Glomerular visceral epithelial cell (primary cell): ENCODE results near the gene PPP1R1A.

ENCODE experiments used
- DNase-seq: peaks from one replicate; pipeline ENCODE4 v3.0.0-alpha.2; 2016; ENCODE audit errors: extremely low spot score

The PPP1R1A gene

DNA sequence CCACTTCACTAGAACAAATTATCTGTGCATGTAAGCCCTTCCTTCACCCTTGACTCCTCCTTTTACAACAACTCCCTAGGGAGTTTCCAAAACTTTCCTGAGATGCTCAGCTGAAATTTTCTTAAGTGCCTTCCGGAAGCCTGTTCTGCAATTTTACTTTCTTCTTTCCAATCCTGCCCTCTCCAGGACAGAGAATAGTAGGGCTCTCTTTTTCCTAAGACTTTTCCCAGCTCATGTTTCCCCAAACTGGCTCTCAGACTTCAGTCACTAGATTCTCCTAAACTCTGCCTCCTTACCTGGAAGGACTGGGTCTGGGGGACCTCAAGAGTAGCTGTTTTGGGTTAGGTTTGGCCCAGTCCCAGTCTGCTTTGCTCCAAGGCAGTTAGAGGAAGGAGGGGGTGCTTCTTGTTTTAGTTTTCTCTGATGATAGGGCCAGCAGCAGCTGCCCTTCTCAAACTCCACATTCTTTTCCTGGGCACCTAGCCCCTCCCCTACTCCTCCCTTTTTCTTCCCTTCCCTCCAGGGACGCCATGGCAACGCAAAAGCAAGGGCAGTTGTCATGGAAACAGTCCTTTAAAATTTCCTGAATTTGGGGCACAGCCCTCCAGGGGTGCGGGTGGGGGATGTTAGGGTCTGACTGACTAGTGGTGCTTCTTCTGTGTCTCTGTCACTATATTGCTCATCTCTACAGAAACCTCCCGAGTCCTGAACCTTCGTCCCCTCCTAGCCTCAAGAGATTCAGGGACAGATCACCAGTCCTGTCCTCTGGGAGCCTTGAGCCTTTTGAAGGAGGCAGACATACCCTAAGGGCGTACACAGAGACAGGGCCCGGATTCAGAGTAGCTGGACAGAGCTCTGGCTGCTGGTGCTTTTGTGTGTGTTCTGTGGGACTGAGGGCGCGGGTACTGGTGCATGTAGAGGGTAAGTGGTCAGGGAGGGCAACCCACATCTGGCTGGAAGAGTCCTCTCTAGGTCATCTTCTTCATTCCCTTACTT lies 17.0 kb downstream of the PPP1R1A start:
- no peak for DNase-seq

DNA sequence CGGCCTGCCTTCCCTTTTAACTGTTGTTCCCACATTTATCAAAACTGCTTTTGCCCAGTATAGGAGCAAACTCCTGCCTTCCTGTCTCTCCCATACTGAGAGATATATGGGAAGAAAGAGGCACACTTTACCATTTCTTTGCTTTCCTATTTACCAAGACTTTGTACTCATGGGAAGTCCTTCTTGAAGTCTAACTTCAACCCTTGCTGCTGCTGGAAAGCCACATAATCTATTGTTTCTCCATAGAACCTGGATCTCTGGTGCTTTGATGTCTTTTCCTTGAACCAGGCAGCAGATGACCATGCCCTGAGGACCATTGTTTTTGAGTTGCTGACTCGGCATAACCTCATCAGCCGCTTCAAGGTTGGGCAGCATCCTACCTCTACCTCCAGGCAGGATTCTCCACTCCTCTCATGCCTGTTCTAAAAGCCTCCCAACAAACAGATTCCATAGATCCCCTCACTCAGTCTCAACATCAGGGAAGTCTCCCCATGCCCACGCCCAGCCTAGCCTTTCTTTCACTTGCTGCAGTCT lies 18.4 kb downstream of the PPP1R1A start:
- DNase-seq: no peak

DNA sequence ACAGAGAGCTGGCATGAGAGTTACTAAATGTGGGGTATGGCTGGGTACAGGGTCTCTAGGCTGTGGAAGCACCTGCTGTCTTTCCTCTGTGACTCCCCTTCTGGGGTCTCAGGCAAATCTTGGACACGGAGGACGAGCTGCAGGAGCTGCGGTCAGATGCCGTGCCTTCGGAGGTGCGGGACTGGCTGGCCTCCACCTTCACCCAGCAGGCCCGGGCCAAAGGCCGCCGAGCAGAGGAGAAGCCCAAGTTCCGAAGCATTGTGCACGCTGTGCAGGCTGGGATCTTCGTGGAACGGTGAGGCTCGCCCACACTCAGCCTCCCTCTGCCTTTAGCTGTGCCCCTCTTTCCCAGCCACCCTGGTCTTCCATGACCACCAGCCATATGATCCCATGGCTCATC lies 19.4 kb downstream of the PPP1R1A start:
- DNase-seq: no peak

DNA sequence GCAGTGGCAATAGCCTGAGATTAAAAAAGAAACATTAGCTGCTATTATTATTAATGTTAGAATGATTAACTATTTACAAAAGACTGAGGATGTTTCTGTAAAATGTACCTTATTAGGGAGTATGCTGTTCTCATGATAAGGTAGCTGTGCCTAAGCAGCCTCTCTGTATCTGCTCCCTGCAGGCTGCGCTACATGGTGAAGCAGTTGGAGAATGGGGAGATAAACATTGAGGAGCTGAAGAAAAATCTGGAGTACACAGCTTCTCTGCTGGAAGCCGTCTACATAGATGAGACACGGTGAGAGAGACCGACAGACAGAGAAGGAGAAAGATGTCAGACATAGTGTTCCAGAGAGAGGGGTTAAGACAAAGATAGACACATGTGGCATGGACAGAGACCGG lies 21.7 kb downstream of the PPP1R1A start:
- DNase-seq: no peak

DNA sequence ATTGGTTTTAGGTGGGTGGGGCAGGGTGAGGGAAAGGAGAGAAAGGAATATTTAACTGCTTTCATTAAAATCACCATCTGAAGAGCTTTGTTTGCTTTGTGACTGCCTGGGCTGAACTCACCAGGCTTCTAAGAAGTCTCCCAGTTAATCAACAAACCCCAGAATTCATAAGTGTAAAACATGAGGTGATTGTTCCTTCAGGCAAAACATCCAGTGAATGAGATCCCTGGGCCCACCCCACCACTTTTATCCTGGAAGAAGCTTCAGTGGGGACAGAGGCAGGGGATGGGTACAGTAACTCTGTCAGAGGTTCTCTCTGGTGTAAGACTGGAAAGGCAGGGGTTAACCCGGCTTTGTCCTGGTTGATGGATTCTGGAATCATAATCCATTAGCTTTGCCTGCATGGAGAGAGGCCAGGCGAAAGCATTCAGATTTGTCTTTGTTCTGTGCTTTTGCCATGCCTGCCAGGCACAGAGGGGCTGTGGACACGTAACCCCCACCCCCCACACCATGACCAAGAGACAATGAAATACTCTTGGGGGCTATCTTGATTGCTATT lies 22.4 kb downstream of the PPP1R1A start:
- no peak for DNase-seq

DNA sequence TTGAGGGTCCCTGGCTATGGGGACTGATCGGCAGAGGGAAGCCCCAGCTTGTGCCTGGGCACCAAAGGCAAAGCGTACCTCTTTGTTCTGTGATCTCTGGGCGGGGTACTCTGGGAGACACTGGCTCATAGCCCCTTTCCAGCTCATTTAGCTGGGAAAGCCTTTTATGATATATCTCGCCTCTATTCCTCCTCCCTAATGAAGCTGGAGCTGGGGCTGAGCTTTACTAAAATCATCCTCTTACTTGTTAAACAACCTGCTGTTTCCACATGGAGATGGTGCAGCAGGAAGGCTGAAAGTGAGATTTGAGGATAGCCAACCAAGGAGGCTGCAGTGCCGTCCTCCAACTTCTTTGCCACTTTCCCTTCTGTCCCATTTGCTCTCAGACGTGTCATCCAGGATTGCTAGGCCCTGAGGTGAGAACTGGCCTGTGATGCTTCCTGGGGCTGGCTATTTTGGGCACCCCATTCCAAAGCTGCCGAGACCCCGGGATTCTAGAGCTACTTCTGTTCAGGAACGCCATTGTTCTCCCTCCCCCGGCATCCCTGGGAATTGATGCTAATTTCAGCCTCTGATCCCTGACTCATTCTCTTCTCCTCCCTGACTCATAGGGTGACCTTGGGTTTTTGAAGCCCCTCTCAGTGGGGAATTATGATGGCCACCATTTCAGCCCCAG lies 23.0 kb downstream of the PPP1R1A start:
- DNase-seq: no peak

DNA sequence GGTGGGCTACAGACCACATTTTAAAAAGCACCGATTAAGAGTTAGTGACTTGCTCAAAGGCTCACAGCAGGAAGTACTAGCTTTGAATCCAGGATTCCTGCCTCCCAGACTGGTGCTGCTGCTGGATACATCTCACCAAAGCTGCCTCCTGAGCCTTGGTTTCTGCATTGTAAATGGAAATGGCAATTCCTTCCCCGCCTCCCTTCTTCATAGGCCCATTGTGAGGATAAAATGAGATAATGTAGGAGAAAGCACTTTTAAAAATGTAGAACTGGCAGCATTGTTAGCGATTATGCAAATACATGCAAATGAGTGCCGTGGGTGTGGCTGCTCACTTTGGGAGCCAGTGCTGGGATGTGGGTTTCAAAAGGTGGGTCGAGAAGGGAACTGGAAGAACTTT lies 23.7 kb downstream of the PPP1R1A start:
- DNase-seq: no peak

DNA sequence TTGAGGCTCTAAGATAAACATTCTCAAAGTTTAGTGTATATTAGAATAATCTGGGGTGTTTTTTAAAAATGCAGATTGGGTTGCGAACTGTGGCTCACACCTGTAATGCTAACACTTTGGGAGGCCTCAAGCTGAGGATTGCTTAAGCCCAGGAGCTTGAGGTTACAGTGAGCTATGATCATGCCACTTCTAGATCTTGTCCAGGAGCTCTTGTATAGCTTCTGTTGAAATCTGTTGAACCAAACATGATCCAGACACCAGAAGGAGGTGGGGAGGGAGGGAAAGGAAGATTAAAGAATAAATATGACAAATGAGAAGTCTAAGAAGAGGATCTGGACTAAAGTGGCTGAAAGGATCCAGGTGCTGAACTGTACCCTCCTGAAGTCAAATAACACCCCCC lies 24.7 kb downstream of the PPP1R1A start:
- no peak for DNase-seq

DNA sequence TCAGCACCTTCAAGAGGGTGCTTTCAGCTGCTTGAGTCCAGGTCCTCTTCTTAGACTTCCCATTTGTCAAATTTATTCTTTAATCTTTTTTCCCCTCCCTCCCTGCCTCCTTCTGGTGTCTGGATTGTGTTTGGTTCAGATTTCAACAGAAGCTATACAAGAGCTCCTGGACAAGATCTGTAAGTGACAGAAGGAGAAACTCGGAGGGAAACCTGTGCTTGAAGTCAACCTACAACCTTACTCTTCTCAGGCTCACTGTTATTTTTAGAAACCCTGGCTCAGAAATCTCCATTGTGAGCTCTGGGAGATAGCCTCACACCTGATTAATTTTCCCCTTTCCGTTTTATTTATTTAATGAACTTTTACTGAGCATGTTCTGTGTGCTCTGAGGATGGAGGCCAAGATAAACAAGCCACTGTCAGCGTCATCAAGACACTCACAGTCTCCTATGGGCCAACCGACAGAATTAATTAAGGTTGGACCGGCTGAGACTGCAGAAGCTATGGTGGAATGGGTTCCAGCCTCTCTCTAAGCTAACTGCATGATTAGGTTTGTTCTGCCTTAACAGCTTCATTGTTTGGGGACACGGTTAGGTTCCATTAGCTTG lies 25.6 kb downstream of the PPP1R1A start:
- no peak for DNase-seq

DNA sequence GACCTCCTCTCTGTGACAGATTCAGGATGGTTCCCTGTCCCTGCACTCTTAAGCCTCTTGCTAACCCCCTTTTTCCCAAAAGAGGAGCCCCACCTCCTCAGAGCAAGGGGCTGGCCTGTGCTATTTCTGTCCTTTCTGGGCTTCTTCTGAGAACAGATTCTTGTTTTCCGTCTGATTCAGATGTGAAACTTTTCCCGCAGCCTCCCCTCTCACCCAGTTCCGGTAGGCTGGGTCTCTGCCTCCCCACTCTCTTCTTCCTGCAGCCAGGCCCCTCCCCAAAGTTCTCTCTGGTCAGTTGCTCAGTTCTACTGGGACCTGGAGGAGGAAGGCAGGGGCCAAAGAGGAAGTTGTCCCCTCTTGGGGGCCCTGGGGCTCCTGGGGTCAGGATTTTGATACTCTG lies 27.3 kb downstream of the PPP1R1A start:
- DNase-seq: no peak

DNA sequence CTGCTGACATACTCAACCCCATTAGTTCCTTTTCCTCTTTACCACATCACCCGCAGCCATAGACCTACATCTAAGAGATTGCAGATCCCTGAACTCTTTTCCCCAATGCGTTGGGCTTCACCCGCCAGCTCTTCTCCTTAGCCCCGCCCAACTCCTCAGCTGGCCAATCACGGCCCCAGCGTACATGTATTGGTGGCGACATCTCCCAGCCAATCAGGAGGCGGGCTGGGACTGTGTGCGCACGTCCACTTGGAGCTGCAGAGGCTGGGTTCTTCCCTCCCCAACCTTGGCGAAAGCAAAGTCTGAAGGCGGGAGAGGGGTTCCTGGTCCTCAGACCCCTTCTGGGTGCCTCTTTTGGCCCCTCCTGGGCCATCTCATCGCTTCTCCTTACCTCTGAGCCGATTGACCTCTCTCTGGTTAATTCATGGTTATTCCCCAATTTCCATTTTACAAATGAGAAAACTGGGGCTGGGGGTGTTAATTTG lies 28.0 kb downstream of the PPP1R1A start:
- peak; percentile 33 for DNase-seq

DNA sequence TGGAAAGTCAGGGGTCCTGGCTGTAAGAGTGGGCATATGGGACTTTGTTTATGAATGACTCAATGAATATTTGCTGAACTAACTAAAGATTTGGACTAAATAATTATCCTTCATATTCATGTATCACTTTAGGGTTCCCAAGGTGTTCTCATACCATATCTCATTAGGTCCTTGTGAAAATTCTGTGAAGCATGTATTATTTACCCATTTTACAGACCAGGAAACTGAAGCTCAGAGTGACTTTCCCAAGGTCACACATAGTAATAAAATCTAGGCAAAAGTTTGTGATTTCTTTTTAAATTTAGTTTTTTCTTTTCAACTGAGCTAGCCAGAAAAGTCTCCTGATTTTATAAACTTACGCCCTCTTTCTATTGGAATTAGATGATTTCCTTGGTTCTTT lies 29.7 kb downstream of the PPP1R1A start:
- DNase-seq: no peak

DNA sequence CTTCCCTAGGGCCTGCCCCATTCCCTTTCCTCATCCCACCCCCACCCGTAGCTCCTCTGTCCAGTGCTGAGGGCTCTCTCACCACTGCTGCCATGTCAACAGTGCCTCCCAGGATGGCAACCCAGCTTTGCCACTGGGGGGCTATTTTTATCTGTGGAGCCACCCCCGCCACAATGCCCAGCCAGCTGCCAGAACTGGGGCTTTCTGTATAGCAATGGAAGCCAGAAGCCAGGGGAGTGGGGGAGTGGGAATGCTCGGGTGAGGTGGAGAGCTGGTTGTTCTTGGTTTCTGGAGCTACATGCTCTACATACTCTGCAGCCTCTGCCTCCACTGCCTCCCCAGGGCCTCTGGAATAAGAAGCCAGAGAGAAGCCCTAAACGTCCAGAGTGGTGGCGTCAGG lies 30.1 kb downstream of the PPP1R1A start:
- DNase-seq: no peak

DNA sequence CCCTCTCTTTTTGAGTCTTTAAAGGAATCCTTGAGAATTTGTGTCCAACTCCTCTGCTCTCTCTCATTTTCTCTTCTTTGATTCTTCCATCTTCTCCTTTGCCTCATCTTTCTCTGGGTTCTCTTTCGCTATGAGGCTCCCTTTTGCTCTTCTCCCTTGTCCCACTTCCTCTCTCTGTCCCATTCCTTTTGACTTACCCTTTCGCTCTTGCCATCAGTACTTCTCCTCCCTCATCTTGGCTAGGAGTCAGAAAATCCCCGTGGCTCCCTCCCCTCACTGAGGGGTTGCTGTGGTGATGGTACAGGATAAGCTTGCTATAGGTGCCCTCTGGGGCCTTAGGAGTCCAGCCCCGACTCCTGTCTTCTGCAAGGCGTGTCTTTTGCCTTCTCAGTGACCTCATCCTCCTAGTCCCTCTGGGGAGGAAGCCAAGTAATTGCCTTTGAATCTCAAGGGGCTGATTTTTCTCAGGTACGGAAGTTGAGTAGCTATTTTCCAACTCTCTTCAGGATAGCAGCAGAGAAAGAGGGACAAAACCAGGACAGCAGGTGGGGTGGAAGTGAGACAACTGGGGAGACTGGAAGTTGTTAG lies 32.7 kb downstream of the PPP1R1A start:
- no peak for DNase-seq

DNA sequence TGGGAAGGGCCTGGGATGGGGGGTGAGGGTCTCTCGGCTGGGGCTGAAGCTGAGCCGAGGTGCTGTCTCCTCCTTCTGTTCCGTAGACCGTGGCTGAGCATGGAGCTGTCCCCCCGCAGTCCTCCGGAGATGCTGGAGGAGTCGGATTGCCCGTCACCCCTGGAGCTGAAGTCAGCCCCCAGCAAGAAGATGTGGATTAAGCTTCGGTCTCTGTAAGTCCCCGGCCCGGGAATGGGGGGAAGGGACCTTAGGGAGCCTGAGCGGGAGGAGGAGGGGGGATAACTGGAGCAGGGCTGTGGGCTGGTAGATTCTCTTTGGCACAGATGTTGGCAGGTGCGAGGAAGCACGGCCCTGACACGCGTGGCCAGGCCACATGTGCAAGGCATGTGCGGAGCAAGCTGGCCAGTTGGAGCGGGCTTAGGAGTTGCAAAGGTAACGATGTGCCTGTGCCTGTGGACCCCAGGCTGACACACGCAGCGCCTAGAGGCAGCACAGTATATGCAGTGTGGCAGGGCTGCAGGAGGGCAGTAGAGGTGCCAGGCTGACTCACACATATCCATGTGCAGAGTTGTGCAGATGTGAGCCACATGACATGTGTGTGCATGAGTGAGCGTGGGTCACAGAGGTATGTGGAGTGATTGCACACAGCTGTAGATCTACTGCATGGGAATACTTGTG lies 38.5 kb downstream of the PPP1R1A start:
- peak; percentile 20 for DNase-seq

DNA sequence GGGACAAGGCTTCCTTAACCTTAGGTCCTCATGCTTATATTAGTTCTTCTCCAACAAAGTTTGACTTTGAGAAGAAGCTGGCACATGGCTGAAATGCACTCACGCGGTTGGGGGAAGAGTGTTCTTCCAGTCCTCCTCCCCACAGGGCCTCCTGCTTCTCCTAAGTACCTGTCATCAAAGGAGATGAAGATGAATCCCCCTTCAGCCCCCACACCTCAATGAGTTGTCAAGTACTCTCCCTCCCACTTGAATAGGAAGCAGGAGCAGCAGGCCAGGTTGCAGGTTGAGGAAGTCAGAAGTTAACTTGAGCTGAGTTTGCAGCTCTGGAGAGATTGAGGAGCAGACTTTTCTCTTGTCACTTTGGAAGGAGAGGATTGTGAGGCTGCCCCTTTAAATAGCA lies 41.9 kb downstream of the PPP1R1A start:
- no peak for DNase-seq

DNA sequence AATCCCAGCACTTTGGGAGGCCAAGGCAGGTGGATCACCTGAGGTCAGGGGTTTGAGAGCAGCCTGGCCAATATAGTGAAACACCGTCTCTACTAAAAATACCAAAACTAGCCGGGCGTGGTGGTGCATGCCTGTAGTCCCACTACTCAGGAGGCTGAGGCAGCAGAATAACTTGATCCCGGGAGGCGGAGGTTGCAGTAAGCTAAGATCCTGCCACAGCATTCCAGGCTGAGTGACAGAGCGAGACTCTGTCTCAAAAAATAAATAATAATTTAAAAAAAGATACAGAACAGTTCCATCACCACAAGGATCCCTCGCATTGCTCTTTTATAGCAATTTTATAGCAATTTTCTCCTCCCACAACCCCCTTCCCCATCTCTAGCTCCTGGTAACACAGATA lies 43.7 kb downstream of the PPP1R1A start:
- no peak for DNase-seq

DNA sequence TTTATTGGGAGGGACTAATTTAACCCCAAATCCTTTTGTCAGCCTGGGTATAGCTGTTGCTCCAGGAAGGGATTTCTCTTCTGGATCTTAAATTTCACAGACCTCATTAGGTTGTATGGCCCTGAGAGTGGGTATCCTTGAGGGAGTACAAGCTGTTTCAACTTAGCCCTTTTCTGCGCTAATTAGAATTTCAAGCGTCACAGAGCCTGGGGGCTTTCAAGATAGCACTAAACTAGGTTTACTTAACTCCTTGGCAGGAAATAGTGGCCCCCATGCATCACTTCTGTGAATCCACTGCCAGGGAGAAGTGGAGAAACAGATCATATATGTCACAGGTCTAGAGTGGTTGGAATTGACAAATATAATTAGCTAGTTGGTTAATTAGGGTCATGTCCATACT lies 44.9 kb downstream of the PPP1R1A start:
- no peak for DNase-seq

DNA sequence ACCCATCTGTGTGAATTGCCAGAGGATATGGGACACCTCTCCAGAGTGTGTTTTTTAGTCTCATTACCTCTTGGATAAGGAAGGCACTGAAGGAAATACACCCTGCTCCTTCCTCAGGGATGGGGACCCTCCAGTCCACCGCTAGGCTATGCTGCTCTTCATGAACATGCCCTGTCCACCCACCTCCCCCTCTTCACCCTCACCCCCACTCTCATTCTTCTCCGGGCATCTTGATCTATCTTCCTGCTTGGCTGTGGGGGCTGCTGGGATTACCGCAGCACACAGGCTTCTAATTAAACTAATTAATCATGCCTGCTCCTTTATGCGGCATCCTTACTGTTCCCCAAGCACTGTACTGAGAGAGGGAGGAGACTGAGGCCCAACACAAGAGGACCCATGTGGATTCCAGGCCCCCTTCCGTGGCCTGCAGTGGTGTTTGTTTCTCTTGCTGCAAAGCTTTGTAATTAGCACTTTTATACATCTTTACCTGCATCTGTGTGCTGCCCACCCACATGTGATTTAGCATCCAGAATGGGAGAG lies 46.6 kb downstream of the PPP1R1A start:
- no peak for DNase-seq

DNA sequence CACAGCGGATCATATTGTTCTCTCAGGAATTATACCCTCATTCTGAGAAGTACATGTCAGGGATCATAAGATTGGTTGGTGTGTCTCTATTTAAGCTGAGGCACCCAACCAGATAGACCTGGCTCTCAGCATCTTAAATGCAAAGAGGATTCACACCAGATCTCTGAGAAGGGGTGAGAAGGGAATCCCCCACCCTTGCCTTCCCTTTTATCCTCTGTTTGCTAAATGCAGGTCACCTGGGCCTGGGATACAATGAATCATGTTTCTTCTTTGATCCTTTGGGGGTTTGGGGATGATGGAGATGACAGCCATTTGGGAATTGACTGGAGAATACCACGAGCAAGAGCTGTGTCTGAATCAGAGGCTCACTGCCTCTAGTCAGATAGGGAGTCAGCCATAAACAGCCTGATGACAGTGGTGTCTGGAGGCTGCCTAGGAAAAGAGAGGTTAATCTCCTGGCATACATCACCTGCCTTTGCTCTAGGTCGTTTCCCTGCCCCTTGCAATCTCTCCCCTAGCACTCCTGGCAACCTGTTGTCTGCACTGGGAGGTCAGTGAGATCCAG lies 50.2 kb downstream of the PPP1R1A start:
- DNase-seq: no peak
